Measurements from ENCODE around the gene SLC22A14.
"Not testable (repeated sequence)": the region's sequence is repeated elsewhere in the genome, so short reads cannot be mapped to it uniquely, and the experiment has no call there.

The SLC22A14 gene

DNA sequence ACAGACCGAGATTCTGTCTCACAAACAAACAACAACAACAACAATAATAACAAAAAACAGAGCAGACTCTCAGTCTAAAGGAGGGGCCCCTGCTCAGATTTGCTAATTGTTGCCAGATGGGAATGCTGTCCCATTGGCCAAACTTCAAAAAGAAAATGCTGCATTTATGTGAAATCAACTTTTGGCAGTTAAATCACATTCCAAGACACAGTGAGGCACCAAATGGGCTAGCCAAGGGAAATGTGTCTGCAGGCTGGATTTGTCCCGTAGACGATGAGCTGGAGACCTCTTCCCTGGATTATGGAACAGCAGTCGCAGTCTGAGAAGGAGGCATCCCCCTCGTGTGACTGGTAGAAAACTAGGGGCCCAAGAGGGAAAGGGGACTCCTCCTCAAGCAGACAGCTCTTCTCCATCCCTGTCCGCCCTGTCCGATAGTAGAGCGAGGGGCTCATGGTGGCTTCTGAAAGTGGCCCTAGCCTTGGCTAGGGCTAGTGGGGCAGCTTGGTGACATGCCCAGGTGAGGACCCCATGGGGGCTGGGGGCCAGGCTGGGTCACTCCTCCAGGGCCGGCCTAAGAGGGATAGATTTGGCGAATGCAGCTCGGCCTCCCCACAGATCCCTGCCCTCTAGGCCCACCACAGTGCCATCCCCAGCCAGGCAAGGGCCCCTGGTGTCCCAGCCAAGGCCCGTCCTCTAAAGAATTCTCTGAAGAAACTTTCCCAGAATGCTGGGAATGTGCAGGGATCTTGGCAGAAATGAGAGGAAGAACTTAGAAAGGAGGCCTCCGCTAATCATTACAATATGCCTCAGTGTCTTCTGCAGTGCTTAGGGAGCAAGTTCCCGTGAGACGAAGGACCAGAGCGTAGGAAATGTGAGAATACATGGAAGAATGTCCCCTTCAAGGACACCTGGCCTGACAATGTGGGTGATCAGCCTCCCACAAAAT is 2.0 kb downstream of the SLC22A14 start:
- Histone ChIP-seq H3K18ac (ENCODE audit: low read length) (no peak overlapping the region), H3K79me2 (ENCODE audit: control insufficient read depth, insufficient read depth, low read length) (no peaks in the 10 kb centered on the region), H3K27ac (ENCODE audit: low read depth, low read length) (no peak overlapping the region), H2BK120ac (ENCODE audit: low read depth, low read length) (no peak overlapping the region), H2BK15ac (replicated peaks; ENCODE audit: low read depth) (no peak overlapping the region), H4K8ac (ENCODE audit: low read depth, low read length) (no peak overlapping the region), H3K4me1 (ENCODE audit: control insufficient read depth, low read depth, low read length) (peaks cover 2% of the 10 kb centered on the region), H3K36me3 (ENCODE audit: control insufficient read depth, insufficient read depth, low read length) (no peaks in the 10 kb centered on the region), H3K4me3 (ENCODE audit: low read length) (no peak overlapping the region), H3K23ac (ENCODE audit: low read length) (no peak overlapping the region), H4K5ac (ENCODE audit: low read length) (no peak overlapping the region), H3K4me2 (ENCODE audit: low read length) (no peak overlapping the region), H3K79me1 (ENCODE audit: low read length) (no peaks in the 10 kb centered on the region), H2AK5ac (ENCODE audit: low read length) (no peak overlapping the region), H3K4ac (ENCODE audit: low read depth, low read length) (no peak overlapping the region), H2BK5ac (ENCODE audit: low read length) (no peak overlapping the region), H3K27me3 (ENCODE audit: insufficient read depth, low read length, poor library complexity) (no peaks in the 10 kb centered on the region), H3K9ac (ENCODE audit: low read length) (no peak overlapping the region), H3K56ac (ENCODE audit: low read length) (peak overlapping the region; percentile 42)
- WGBS (ENCODE audit: extremely low coverage, insufficient coverage, low lambda C conversion rate) = no CpG with 5 or more reads among the region's 16 CpGs
- DNase-seq = no peak

GRCh38 chr3:38284756-38285150 is 2.7 kb downstream of the SLC22A14 start:
- no peak overlapping the region for H3K4me3 ChIP-seq (ENCODE audit: low read length)
- DNase-seq = no peak
- H3K18ac ChIP-seq (ENCODE audit: low read length) = no peak overlapping the region
- no peak overlapping the region for H3K27ac ChIP-seq (ENCODE audit: low read depth, low read length)
- H2BK120ac ChIP-seq (ENCODE audit: low read depth, low read length) = no peak overlapping the region
- no peaks in the 10 kb centered on the region for H3K27me3 ChIP-seq (ENCODE audit: insufficient read depth, low read length, poor library complexity)
- no peaks in the 10 kb centered on the region for H3K36me3 ChIP-seq (ENCODE audit: control insufficient read depth, insufficient read depth, low read length)
- no peak overlapping the region for H2BK5ac ChIP-seq (ENCODE audit: low read length)
- H4K5ac ChIP-seq (ENCODE audit: low read length) = no peak overlapping the region
- no peak overlapping the region for H4K8ac ChIP-seq (ENCODE audit: low read depth, low read length)
- no peak overlapping the region for H2BK15ac ChIP-seq (replicated peaks; ENCODE audit: low read depth)
- H3K79me1 ChIP-seq (ENCODE audit: low read length) = no peaks in the 10 kb centered on the region
- no peak overlapping the region for H3K56ac ChIP-seq (ENCODE audit: low read length)
- H3K79me2 ChIP-seq (ENCODE audit: control insufficient read depth, insufficient read depth, low read length) = no peaks in the 10 kb centered on the region
- H2AK5ac ChIP-seq (ENCODE audit: low read length) = no peak overlapping the region
- no peak overlapping the region for H3K23ac ChIP-seq (ENCODE audit: low read length)
- H3K4ac ChIP-seq (ENCODE audit: low read depth, low read length) = no peak overlapping the region
- WGBS (ENCODE audit: extremely low coverage, insufficient coverage, low lambda C conversion rate) = no CpG with 5 or more reads among the region's 6 CpGs
- no peak overlapping the region for H3K9ac ChIP-seq (ENCODE audit: low read length)
- H3K4me2 ChIP-seq (ENCODE audit: low read length) = no peak overlapping the region
- H3K4me1 ChIP-seq (ENCODE audit: control insufficient read depth, low read depth, low read length) = peaks cover 2% of the 10 kb centered on the region

DNA sequence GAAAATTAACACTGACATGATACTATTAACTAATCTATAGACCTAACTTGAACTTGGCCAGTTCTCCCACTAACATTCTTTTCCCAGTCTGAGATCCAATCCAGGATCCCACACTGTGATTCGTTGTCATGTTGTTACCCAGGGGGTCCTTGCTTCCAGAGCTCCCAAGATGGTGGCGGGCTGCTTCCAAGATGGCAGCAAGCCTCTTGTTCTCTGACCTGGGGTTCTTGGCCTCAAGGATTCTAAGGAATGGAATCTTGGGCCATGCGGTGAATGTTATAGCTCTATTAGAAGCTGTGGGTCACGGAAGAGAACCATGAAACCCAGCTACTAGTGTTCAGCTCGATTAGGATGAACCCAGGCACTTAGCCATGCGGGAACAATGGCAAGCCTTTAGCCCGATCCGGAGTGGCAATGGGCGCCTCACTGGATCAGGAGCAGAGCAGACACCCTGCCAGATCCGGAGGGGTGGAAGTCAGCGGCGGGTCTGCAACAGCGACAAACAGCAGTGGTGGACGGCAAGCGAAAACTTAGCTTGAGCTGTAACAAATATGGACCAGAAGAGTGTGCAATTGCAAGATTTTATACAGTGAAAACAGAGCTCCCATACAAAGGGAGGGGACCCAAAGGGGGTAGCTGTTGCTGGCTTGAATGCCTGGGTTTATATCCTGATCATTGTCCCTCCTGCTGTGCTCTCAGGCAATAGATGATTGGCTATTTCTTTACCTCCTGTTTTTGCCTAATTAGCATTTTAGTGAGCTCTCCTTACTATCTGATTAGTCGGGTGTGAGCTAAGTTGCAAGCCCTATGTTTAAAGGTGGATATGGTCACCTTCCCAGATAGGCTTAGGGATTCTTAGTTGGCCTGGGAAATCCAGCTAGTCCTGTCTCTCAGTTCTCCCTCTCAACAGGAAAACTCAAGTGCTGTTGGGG is 7.5 kb downstream of the SLC22A14 start:
- not testable (repeated sequence) for H3K18ac ChIP-seq (ENCODE audit: low read length); H3K4me3 ChIP-seq (ENCODE audit: low read length); H3K36me3 ChIP-seq (ENCODE audit: control insufficient read depth, insufficient read depth, low read length); DNase-seq; H3K79me1 ChIP-seq (ENCODE audit: low read length); H3K4me2 ChIP-seq (ENCODE audit: low read length); H3K9ac ChIP-seq (ENCODE audit: low read length); H4K8ac ChIP-seq (ENCODE audit: low read depth, low read length); H3K27ac ChIP-seq (ENCODE audit: low read depth, low read length); H3K23ac ChIP-seq (ENCODE audit: low read length); H3K79me2 ChIP-seq (ENCODE audit: control insufficient read depth, insufficient read depth, low read length); H3K4me1 ChIP-seq (ENCODE audit: control insufficient read depth, low read depth, low read length); H2BK5ac ChIP-seq (ENCODE audit: low read length); H3K4ac ChIP-seq (ENCODE audit: low read depth, low read length); H2AK5ac ChIP-seq (ENCODE audit: low read length); H4K5ac ChIP-seq (ENCODE audit: low read length); H2BK120ac ChIP-seq (ENCODE audit: low read depth, low read length); H2BK15ac ChIP-seq (replicated peaks; ENCODE audit: low read depth); H3K27me3 ChIP-seq (ENCODE audit: insufficient read depth, low read length, poor library complexity)
- no CpG with 5 or more reads among the region's 16 CpGs for WGBS (ENCODE audit: extremely low coverage, insufficient coverage, low lambda C conversion rate)
- H3K56ac ChIP-seq (ENCODE audit: low read length) = peak overlapping the region; percentile 7

- H3K79me1 ChIP-seq (ENCODE audit: low read length); H3K4me2 ChIP-seq (ENCODE audit: low read length); H2AK5ac ChIP-seq (ENCODE audit: low read length); H3K56ac ChIP-seq (ENCODE audit: low read length); H3K9ac ChIP-seq (ENCODE audit: low read length); H4K5ac ChIP-seq (ENCODE audit: low read length); H3K27me3 ChIP-seq (ENCODE audit: insufficient read depth, low read length, poor library complexity); H4K8ac ChIP-seq (ENCODE audit: low read depth, low read length); H3K4ac ChIP-seq (ENCODE audit: low read depth, low read length); H3K23ac ChIP-seq (ENCODE audit: low read length); H3K4me3 ChIP-seq (ENCODE audit: low read length); H2BK120ac ChIP-seq (ENCODE audit: low read depth, low read length); H3K18ac ChIP-seq (ENCODE audit: low read length); H3K36me3 ChIP-seq (ENCODE audit: control insufficient read depth, insufficient read depth, low read length); H2BK5ac ChIP-seq (ENCODE audit: low read length); H3K79me2 ChIP-seq (ENCODE audit: control insufficient read depth, insufficient read depth, low read length); H3K27ac ChIP-seq (ENCODE audit: low read depth, low read length); H2BK15ac ChIP-seq (replicated peaks; ENCODE audit: low read depth); H3K4me1 ChIP-seq (ENCODE audit: control insufficient read depth, low read depth, low read length); DNase-seq: not testable (repeated sequence)
- no CpG with 5 or more reads among the region's 4 CpGs for WGBS (ENCODE audit: extremely low coverage, insufficient coverage, low lambda C conversion rate)
Observed at GRCh38 chr3:38297053-38297452, 15.0 kb downstream of the SLC22A14 start.

DNA sequence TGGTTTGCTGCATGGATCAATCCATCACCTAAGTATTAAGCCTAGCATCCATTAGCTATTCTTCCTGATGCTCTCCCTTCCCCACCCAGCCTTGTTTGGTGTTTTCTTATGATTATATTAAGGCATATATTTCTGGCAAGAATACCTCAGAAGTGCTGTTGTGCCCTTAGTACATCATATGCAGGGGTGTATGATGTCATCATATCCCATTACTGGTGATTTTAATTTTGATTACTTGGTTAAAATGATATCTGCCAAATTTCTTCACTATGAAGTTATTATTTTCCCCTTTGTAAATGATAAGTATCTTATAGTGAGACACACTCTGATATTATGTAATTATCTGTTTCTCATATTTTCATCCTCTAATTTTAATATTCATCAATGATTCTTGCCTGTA is 15.4 kb downstream of the SLC22A14 start:
- Histone ChIP-seq H3K79me2 (ENCODE audit: control insufficient read depth, insufficient read depth, low read length) (no peaks in the 10 kb centered on the region), H3K4me1 (ENCODE audit: control insufficient read depth, low read depth, low read length) (no peaks in the 10 kb centered on the region), H3K9ac (ENCODE audit: low read length) (no peak overlapping the region), H2AK5ac (ENCODE audit: low read length) (no peak overlapping the region), H3K27me3 (ENCODE audit: insufficient read depth, low read length, poor library complexity) (no peaks in the 10 kb centered on the region), H2BK15ac (replicated peaks; ENCODE audit: low read depth) (no peak overlapping the region), H4K5ac (ENCODE audit: low read length) (no peak overlapping the region), H3K4me2 (ENCODE audit: low read length) (no peak overlapping the region), H3K36me3 (ENCODE audit: control insufficient read depth, insufficient read depth, low read length) (no peaks in the 10 kb centered on the region), H2BK120ac (ENCODE audit: low read depth, low read length) (no peak overlapping the region), H3K27ac (ENCODE audit: low read depth, low read length) (no peak overlapping the region), H3K23ac (ENCODE audit: low read length) (no peak overlapping the region), H3K18ac (ENCODE audit: low read length) (no peak overlapping the region), H2BK5ac (ENCODE audit: low read length) (no peak overlapping the region), H3K4ac (ENCODE audit: low read depth, low read length) (no peak overlapping the region), H4K8ac (ENCODE audit: low read depth, low read length) (no peak overlapping the region), H3K4me3 (ENCODE audit: low read length) (no peak overlapping the region), H3K79me1 (ENCODE audit: low read length) (no peaks in the 10 kb centered on the region), H3K56ac (ENCODE audit: low read length) (no peak overlapping the region)
- DNase-seq = no peak

Measured in mesendoderm (in vitro differentiated cells).